PFSK-1 (cell line): ENCODE measurements around the gene DKK3.

Experiments used
- POLR2AphosphoS5 ChIP-seq: IDR thresholded peaks from 2 replicates; pipeline ENCODE4 v1.6.1; 2012; ENCODE audit warnings: low read depth, mild to moderate bottlenecking, control low read depth, low read length, moderate library complexity
- TAF1 ChIP-seq: IDR thresholded peaks from 2 replicates; pipeline ENCODE4 v1.6.1; 2012; ENCODE audit warnings: low read length, control low read depth, borderline replicate concordance; ENCODE audit not compliant: insufficient read depth

DNA sequence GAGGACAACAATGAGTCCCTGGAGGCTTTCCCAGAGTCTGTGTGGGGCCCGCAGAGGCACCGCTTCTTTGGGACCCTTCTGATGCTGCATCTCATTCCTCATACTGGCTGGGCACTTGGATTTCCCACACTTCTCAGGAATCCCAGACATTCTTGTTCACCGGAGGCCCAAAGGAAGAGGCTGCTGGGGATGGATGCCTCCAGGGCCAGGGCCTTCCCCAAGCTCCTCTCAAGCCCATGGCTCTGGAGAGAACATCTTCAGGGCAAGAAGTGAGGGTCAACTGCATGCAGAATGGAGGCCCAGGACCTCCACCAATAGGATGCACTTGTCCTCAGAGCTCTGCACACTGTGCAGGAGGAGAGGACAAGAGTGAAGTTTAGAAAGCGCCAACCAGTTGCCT, 34.6 kb downstream of the DKK3 start:
- TF ChIP-seq POLR2AphosphoS5 = no peak
- TF ChIP-seq TAF1 = no peak
